HG03175 (cell line): ENCODE results near the gene SNX8.
"Not testable (repeated sequence)": the region's sequence is repeated elsewhere in the genome, so short reads cannot be mapped to it uniquely, and the experiment has no call there.

ENCODE experiments used
- ATAC-seq: cut with Tn5 transposase; IDR thresholded peaks from one replicate; pipeline ENCODE4 v1.9.1; 2021; ENCODE audit warnings: mild to moderate bottlenecking, moderate library complexity; ENCODE audit not compliant: unreplicated experiment

SNX8 gene

GRCh38 chr7:2314209-2314955, at the start of gene SNX8:
Gene SNX8, minus strand, starts transcription at chr7:2314441. Its CDS starts 20 bp downstream, at chr7:2314421.
- ATAC-seq = peak; percentile 57

GRCh38 chr7:2362385-2363088, 48.3 kb upstream of the SNX8 start:
- ATAC-seq = no peak

GRCh38 chr7:2360796-2361195, 46.6 kb upstream of the SNX8 start:
- ATAC-seq = no peak

GRCh38 chr7:2359610-2360009, 45.4 kb upstream of the SNX8 start:
- ATAC-seq = no peak

- ATAC-seq = no peak
These were observed 44.8 kb upstream of the SNX8 start for GRCh38 chr7:2358968-2359527.

GRCh38 chr7:2357571-2357970, 43.3 kb upstream of the SNX8 start:
- ATAC-seq = no peak

- ATAC-seq = no peak
These were observed 42.9 kb upstream of the SNX8 start for GRCh38 chr7:2357165-2357564.

- no peak for ATAC-seq
These were observed 41.4 kb upstream of the SNX8 start for GRCh38 chr7:2355705-2356008.

- peak; percentile 4 for ATAC-seq
These were observed 40.9 kb upstream of the SNX8 start for GRCh38 chr7:2354939-2355704.

- ATAC-seq = peak; percentile 81
These were observed 40.1 kb upstream of the SNX8 start, which contains the start of gene EIF3B for GRCh38 chr7:2354186-2354938. Gene EIF3B, plus strand, starts transcription at chr7:2354827. Its CDS starts 95 bp downstream, at chr7:2354922.

- ATAC-seq = peak; percentile 56
These were observed 39.6 kb upstream of the SNX8 start for GRCh38 chr7:2353936-2354185.

GRCh38 chr7:2353113-2353935, 39.1 kb upstream of the SNX8 start:
- peak; percentile 0 for ATAC-seq

GRCh38 chr7:2350861-2351260, 36.6 kb upstream of the SNX8 start:
- ATAC-seq = no peak

- no peak for ATAC-seq
These were observed 35.8 kb upstream of the SNX8 start for GRCh38 chr7:2350055-2350454.

- ATAC-seq = peak; percentile 12
These were observed 33.3 kb upstream of the SNX8 start for GRCh38 chr7:2347351-2348063.

- ATAC-seq = no peak
These were observed 22.5 kb upstream of the SNX8 start for GRCh38 chr7:2336626-2337299.

- not testable (repeated sequence) for ATAC-seq
These were observed 18.5 kb upstream of the SNX8 start for GRCh38 chr7:2332606-2333231.

GRCh38 chr7:2331707-2332106, 17.5 kb upstream of the SNX8 start:
- no peak for ATAC-seq
